B cell (primary cell): Measurements from ENCODE around the gene SCAF11. TPM values are rescaled to one million over a fixed set of nuclear protein-coding genes. Genes with fewer than 3 reads are reported as not detected.
"Not testable (repeated sequence)": the region's sequence is repeated elsewhere in the genome, so short reads cannot be mapped to it uniquely, and the experiment has no call there.

Experiments
- ATAC-seq: fragments of 200-7000 bp; cut with Tn5 transposase; one replicate; pipeline ENCODE4 v1.10.0; 2021; ENCODE audit warnings: low read depth, mild to moderate bottlenecking, moderate number of reproducible peaks, moderate library complexity
- CTCF ChIA-PET: fragments of 350-600 bp; sonication (Branson Sonifier 250); formaldehyde crosslinking; loops from one replicate; lab custom pipeline; 2021; ENCODE audit warnings: antibody characterized with exemption, inconsistent platforms; lab: Charles Lee
- POLR2A ChIA-PET: fragments of 350-600 bp; sonication (Branson Sonifier 250); formaldehyde crosslinking; loops from one replicate; lab custom pipeline; 2021; ENCODE audit warnings: antibody characterized with exemption; lab: Charles Lee
- DNase-seq: peaks from one replicate; pipeline ENCODE4 v3.0.0; 2013
- H2AFZ ChIP-seq: 2 replicates; pipeline ENCODE4 v1.6.1; 2012; ENCODE audit warnings: mild to moderate bottlenecking, low read depth, low read length; ENCODE audit not compliant: insufficient read depth, poor library complexity, severe bottlenecking
- H3K27ac ChIP-seq, 2 donors: 1 replicate in 1 of 2; 2 replicates in 1 of 2; pipeline ENCODE4 v1.5.1; 2012 to 2013; ENCODE audit warnings: low read length in 2 of 2, mild to moderate bottlenecking in 2 of 2, moderate library complexity in 1 of 2
- H3K27me3 ChIP-seq, 4 experiments: fragments of 200-600 bp in 1 of 4; sonication (generic) in 1 of 4; replicated peaks in 1 of 4; 1 replicate in 2 of 4; 2 replicates in 2 of 4; pipeline versions ENCODE4 v1.6.1 to v1.7.0; 2013 to 2016; ENCODE audit warnings: low read length in 3 of 4, mild to moderate bottlenecking in 2 of 4, mixed read lengths in 1 of 4, moderate library complexity in 1 of 4; ENCODE audit not compliant: insufficient read depth in 4 of 4, control insufficient read depth in 3 of 4; ENCODE audit errors: control extremely low read depth in 1 of 4
- H3K36me3 ChIP-seq, 2 experiments: replicated peaks in 1 of 2; 1 replicate in 1 of 2; 2 replicates in 1 of 2; pipeline versions ENCODE4 v1.6.1 to v1.7.1; 2013; ENCODE audit warnings: low read length in 1 of 2; ENCODE audit not compliant: insufficient read depth in 2 of 2, control insufficient read depth in 1 of 2; ENCODE audit errors: control extremely low read depth in 1 of 2, extremely low read depth in 1 of 2
- H3K4me1 ChIP-seq, 2 donors: fragments of 200-600 bp in 1 of 2; sonication (generic) in 1 of 2; 1 replicate in 1 of 2; 2 replicates in 1 of 2; pipeline versions ENCODE4 v1.5.1 to v1.6.1; 2013 to 2017; ENCODE audit warnings: low read length in 2 of 2; ENCODE audit not compliant: control insufficient read depth in 2 of 2, insufficient read depth in 2 of 2
- H3K4me2 ChIP-seq: replicated peaks from 2 replicates; pipeline ENCODE3; 2012; ENCODE audit warnings: mild to moderate bottlenecking, low read depth, low read length; ENCODE audit not compliant: poor library complexity, severe bottlenecking
- H3K4me3 ChIP-seq, 5 experiments: fragments of 200-600 bp in 1 of 5; sonication (generic) in 1 of 5; 1 replicate in 3 of 5; 2 replicates in 2 of 5; pipeline versions ENCODE4 v1.5.1 to v1.7.0; 2011 to 2016; ENCODE audit warnings: low read length in 4 of 5, mild to moderate bottlenecking in 4 of 5, low read depth in 2 of 5, control low read depth in 1 of 5, moderate library complexity in 1 of 5; ENCODE audit not compliant: insufficient read depth in 1 of 5; ENCODE audit errors: control extremely low read depth in 1 of 5, extremely low read depth in 1 of 5
- H3K79me2 ChIP-seq: fragments of 200-600 bp; sonication (generic); one replicate; pipeline ENCODE4 v1.6.0; 2016; ENCODE audit warnings: low read length; ENCODE audit not compliant: control insufficient read depth, insufficient read depth
- H3K9ac ChIP-seq: fragments of 200-600 bp; sonication (generic); 2 replicates; pipeline ENCODE4 v1.6.1; 2017; ENCODE audit warnings: mild to moderate bottlenecking, low read length, moderate library complexity
- H3K9me3 ChIP-seq, 3 donors: one replicate each; pipeline versions ENCODE4 v1.6.1 to v1.7.1; 2013; ENCODE audit warnings: low read length in 2 of 3; ENCODE audit not compliant: control insufficient read depth in 2 of 3, insufficient read depth in 1 of 3; ENCODE audit errors: control extremely low read depth in 1 of 3
- H4K20me1 ChIP-seq: 2 replicates; pipeline ENCODE4 v1.6.0; 2012; ENCODE audit warnings: mild to moderate bottlenecking, low read length; ENCODE audit not compliant: insufficient read depth, control insufficient read depth, poor library complexity, severe bottlenecking
- H3K27ac Mint-ChIP-seq: one replicate; pipeline ENCODE4 v1.8.0; 2021; ENCODE audit warnings: mixed read lengths
- H3K27me3 Mint-ChIP-seq: one replicate; pipeline ENCODE4 v1.8.0; 2021; ENCODE audit warnings: mixed read lengths
- H3K4me1 Mint-ChIP-seq: one replicate; pipeline ENCODE4 v1.8.0; 2021; ENCODE audit warnings: mixed read lengths
- H3K4me3 Mint-ChIP-seq: one replicate; pipeline ENCODE4 v1.8.0; 2021; ENCODE audit warnings: mixed read lengths
- H3K9me3 Mint-ChIP-seq: one replicate; pipeline ENCODE4 v1.8.0; 2022; ENCODE audit warnings: mixed read lengths; ENCODE audit not compliant: insufficient read depth
- CTCF ChIP-seq: fragments of 200-600 bp; IDR thresholded peaks from one replicate; pipeline ENCODE4 v1.8.0; 2022; ENCODE audit warnings: antibody characterized with exemption, mild to moderate bottlenecking
- EZH2 ChIP-seq: IDR thresholded peaks from 2 replicates; pipeline ENCODE4 v1.6.1; 2012; ENCODE audit warnings: borderline replicate concordance, low read depth, mild to moderate bottlenecking, moderate library complexity, low read length; ENCODE audit not compliant: insufficient read depth, poor library complexity, severe bottlenecking
- WGBS: methylation state at CpG from one replicate; pipeline ENCODE4 v1.1.5; 2013; ENCODE audit warnings: missing lambda C conversion rate; ENCODE audit not compliant: insufficient coverage; 5-methylcytosine and 5-hydroxymethylcytosine counted together
- intact Hi-C: fragments of 100-400 bp; cut with micrococcal nuclease; formaldehyde crosslinking; loops from one replicate; pipeline ENCODE4 v1.10.0; 2022
- polyA plus RNA-seq: library from polyadenylated mRNA; depleted of rRNA; stranded (reverse); fragments of >200 nt; gene quantifications from 2 replicates; pipeline ENCODE4 v1.2.3, GENCODE V29; 2012
- total RNA-seq, 2 donors: library from RNA; stranded (reverse); fragments of 120-200 nt in 1 of 2; gene quantifications; 1 replicate in 1 of 2; 2 replicates in 1 of 2; pipeline versions ENCODE4 v1.2.3 to v1.2.4, GENCODE V29; 2013 to 2022

SCAF11 gene
- total and polyA plus RNA-seq, 2 donors (not counting 1 experiment from before 2014, with no cell fraction given), result 76.1 to 247 TPM

DNA sequence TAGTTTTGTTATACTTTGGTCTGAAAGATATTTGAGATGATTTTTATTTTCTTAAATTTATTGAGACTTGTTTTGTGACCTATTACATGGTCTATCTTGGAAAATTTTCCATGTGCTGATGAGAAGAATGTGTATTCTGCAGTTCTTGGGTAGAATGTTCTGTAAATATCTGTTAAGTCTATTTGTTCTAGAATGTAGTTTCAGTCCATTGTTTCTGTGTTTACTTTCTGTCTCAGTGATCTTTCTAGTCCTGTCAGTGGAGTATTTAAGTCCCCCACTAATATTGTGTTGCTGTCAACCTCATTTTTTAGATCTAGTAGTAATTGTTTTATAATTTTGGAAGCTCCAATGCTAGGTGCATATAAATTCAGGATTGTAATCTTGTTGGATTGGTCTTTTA lies 30.4 kb upstream of the SCAF11 start:
- H3K27ac Mint-ChIP-seq, result no peak overlapping the region

DNA sequence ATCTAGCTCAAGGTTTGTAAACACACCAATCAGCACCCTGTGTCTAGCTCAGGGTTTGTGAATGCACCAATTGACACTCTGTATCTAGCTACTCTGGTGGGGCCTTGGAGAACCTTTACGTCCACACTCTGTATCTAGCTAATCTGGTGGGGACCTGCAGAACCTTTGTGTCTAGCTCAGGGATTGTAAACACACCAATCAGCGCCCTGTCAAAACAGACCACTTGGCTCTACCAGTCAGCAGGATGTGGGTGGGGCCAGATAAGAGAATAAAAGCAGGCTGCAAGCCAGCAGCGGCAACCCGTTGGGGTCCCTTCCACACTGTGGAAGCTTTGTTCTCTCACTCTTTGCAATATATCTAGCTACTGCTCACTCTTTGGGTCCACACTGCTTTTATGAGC lies 28.3 kb upstream of the SCAF11 start:
- H3K4me1 ChIP-seq, intact Hi-C loops, H3K27me3 ChIP-seq, H3K36me3 ChIP-seq, H3K4me3 ChIP-seq, DNase-seq, H3K9ac ChIP-seq, H3K27ac Mint-ChIP-seq, H3K4me3 Mint-ChIP-seq, H3K4me2 ChIP-seq, H3K27ac ChIP-seq, POLR2A ChIA-PET, H3K9me3 Mint-ChIP-seq, H3K79me2 ChIP-seq, ATAC-seq, H4K20me1 ChIP-seq, H2AFZ ChIP-seq, H3K4me1 Mint-ChIP-seq, CTCF ChIA-PET: not testable (repeated sequence)
- peaks cover 0 to 20% (median 18%) of the 10 kb centered on the region in 3 donors for H3K9me3 ChIP-seq
- 85% methylated on average over 4 of the region's 4 CpGs for WGBS
- H3K27me3 Mint-ChIP-seq, result peaks cover 20% of the 10 kb centered on the region

More for the DNA sequence above, 30.4 kb upstream of the SCAF11 start:
- ATAC-seq (no peak), DNase-seq (no peak)
- ChIA-PET POLR2A (no interaction called here), CTCF (no interaction called here)
- Histone ChIP-seq H3K4me1 (no peaks in the 10 kb centered on the region), H4K20me1 (no peaks in the 10 kb centered on the region), H3K79me2 (no peaks in the 10 kb centered on the region), H3K4me3 (no peak overlapping the region), H3K27ac (no peak overlapping the region), H3K4me2 (no peak overlapping the region), H3K9me3 (peaks cover under 1 to 41% (median 35%) of the 10 kb centered on the region in 3 donors), H2AFZ (no peak overlapping the region), H3K9ac (no peak overlapping the region), H3K36me3 (no peaks in the 10 kb centered on the region), H3K27me3 (peaks cover 0 to 6% (median 1%) of the 10 kb centered on the region in 4 experiments)
- Mint-ChIP-seq H3K9me3 (peaks cover 16% of the 10 kb centered on the region), H3K4me3 (no peak overlapping the region), H3K4me1 (no peaks in the 10 kb centered on the region), H3K27me3 (peaks cover 27% of the 10 kb centered on the region)
- intact Hi-C loops, result no loop called here
- TF ChIP-seq CTCF (no peak), EZH2 (no peak)

DNA sequence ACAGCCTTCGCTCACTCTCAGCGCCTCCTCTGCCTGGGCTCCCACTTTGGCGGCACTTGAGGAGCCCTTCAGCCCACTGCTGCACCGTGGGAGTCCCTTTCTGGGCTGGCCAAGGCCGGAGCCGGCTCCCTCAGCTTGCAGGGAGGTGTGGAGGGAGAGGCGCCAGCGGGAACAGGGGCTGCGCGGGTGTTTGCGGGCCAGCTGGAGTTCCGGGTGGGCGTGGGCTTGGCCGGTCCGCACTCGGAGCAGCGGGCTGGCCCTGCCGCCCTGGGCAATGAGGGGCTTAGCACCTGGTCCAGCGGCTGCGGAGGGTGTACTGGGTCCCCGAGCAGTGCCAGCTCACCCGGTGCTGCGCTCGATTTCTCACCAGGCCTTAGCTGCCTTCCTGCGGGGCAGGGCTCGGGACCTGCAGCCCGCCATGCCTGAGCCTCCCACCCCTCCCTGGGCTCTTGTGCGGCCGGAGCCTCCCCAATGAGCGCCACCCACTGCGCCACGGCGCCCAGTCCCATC lies 27.5 kb upstream of the SCAF11 start:
- DNase-seq, H4K20me1 ChIP-seq, H3K4me3 ChIP-seq, intact Hi-C loops, H3K4me2 ChIP-seq, H3K4me1 ChIP-seq, H3K79me2 ChIP-seq, H3K4me1 Mint-ChIP-seq, H3K9ac ChIP-seq, H3K9me3 Mint-ChIP-seq, POLR2A ChIA-PET, CTCF ChIA-PET, H2AFZ ChIP-seq, H3K27ac ChIP-seq, ATAC-seq, H3K4me3 Mint-ChIP-seq, H3K27ac Mint-ChIP-seq, H3K27me3 ChIP-seq, H3K36me3 ChIP-seq: not testable (repeated sequence)
- 95% methylated on average over 27 of the region's 33 CpGs for WGBS
- peaks cover 20% of the 10 kb centered on the region for H3K27me3 Mint-ChIP-seq
- peaks cover 0 to 13% (median 10%) of the 10 kb centered on the region in 3 donors for H3K9me3 ChIP-seq
